Activated B cell treated with CpG ODN at 0.5 μM for 24 hours (primary cell): ENCODE measurements around the gene PLXNA4. TPM values are rescaled to one million over a fixed set of nuclear protein-coding genes. Genes with fewer than 3 reads are reported as not detected.

Experiments
- ATAC-seq: fragments of 200-7000 bp; cut with Tn5 transposase; one replicate; pipeline ENCODE4 v1.10.0; 2021; ENCODE audit warnings: low read depth, mild to moderate bottlenecking, moderate library complexity
- CTCF ChIA-PET: fragments of 350-600 bp; sonication (Branson Sonifier 250); formaldehyde crosslinking; loops from one replicate; lab custom pipeline; 2021; ENCODE audit warnings: antibody characterized with exemption; lab: Charles Lee
- POLR2A ChIA-PET: fragments of 350-600 bp; sonication (Branson Sonifier 250); formaldehyde crosslinking; loops from one replicate; lab custom pipeline; 2021; ENCODE audit warnings: antibody characterized with exemption; lab: Charles Lee
- DNase-seq: peaks from one replicate; pipeline ENCODE4 v3.0.0; 2022
- H3K27ac Mint-ChIP-seq: one replicate; pipeline ENCODE4 v1.8.0; 2020; ENCODE audit warnings: mixed read lengths
- H3K27me3 Mint-ChIP-seq: one replicate; pipeline ENCODE4 v1.8.0; 2021; ENCODE audit warnings: mixed read lengths
- H3K36me3 Mint-ChIP-seq: one replicate; pipeline ENCODE4 v1.8.0; 2021; ENCODE audit warnings: low read depth, mixed read lengths
- H3K4me1 Mint-ChIP-seq: one replicate; pipeline ENCODE4 v1.8.0; 2021; ENCODE audit warnings: mixed read lengths
- H3K4me3 Mint-ChIP-seq: one replicate; pipeline ENCODE4 v1.8.0; 2020; ENCODE audit warnings: mild to moderate bottlenecking, mixed read lengths
- H3K9me3 Mint-ChIP-seq: one replicate; pipeline ENCODE4 v1.8.0; 2020; ENCODE audit warnings: mixed read lengths
- intact Hi-C: fragments of 100-400 bp; cut with micrococcal nuclease; formaldehyde crosslinking; loops from one replicate; pipeline ENCODE4 v1.15.1; 2024
- total RNA-seq: library from RNA; stranded (reverse); gene quantifications from 2 replicates; pipeline ENCODE4 v1.2.3, GENCODE V29; 2022
- TF ChIP-seq, protein P1 (sequence below): fragments of 200-600 bp; IDR thresholded peaks from one replicate; pipeline ENCODE4 v1.8.0; 2022; ENCODE audit warnings: antibody characterized with exemption, mild to moderate bottlenecking

The PLXNA4 gene
- total RNA-seq, 1 donor from 2014 or later: not detected

DNA sequence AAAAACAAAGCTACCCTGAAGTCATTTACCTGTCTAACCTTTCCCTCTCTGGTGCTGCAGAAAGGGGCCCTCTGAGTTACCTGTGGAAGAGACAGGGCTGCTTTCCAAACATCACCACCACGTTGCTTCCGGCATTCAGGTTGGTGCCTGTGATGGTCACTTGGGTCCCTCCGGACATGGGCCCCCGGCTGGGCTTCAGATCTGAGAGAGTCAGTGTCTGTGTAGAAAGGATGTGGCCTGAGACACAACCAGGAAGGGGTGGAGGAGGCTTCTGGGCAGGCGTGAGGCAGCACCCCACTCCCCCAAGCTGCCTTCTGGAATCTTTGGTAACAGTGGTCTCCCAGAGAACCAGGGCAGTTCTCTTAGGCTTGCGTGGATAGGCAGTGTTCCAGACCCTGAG lies 388.9 kb downstream of the PLXNA4 start:
- ATAC-seq (no peak), DNase-seq (no peak)
- ChIA-PET CTCF (no interaction called here), POLR2A (no interaction called here)
- Mint-ChIP-seq H3K36me3 (no peaks in the 10 kb centered on the region), H3K4me3 (no peak overlapping the region), H3K4me1 (no peaks in the 10 kb centered on the region), H3K27ac (no peak overlapping the region), H3K9me3 (peaks cover 7% of the 10 kb centered on the region), H3K27me3 (no peaks in the 10 kb centered on the region)
- intact Hi-C loops: no loop called here
- TF ChIP-seq, protein P1, sequence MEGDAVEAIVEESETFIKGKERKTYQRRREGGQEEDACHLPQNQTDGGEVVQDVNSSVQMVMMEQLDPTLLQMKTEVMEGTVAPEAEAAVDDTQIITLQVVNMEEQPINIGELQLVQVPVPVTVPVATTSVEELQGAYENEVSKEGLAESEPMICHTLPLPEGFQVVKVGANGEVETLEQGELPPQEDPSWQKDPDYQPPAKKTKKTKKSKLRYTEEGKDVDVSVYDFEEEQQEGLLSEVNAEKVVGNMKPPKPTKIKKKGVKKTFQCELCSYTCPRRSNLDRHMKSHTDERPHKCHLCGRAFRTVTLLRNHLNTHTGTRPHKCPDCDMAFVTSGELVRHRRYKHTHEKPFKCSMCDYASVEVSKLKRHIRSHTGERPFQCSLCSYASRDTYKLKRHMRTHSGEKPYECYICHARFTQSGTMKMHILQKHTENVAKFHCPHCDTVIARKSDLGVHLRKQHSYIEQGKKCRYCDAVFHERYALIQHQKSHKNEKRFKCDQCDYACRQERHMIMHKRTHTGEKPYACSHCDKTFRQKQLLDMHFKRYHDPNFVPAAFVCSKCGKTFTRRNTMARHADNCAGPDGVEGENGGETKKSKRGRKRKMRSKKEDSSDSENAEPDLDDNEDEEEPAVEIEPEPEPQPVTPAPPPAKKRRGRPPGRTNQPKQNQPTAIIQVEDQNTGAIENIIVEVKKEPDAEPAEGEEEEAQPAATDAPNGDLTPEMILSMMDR: no peak

- Mint-ChIP-seq H3K9me3 (peaks cover 7% of the 10 kb centered on the region), H3K27me3 (no peaks in the 10 kb centered on the region), H3K36me3 (no peaks in the 10 kb centered on the region), H3K4me1 (no peaks in the 10 kb centered on the region), H3K4me3 (no peak overlapping the region), H3K27ac (no peak overlapping the region)
- intact Hi-C loops: no loop called here
- ATAC-seq: no peak
- no peak for DNase-seq
- ChIA-PET CTCF (no interaction called here), POLR2A (no interaction called here)
- TF ChIP-seq, protein P1: no peak
Measured at GRCh38 chr7:132185150-132185549, 391.1 kb downstream of the PLXNA4 start.

- no peak overlapping the region for H3K4me3 Mint-ChIP-seq
- TF ChIP-seq, protein P1: no peak
- H3K27ac Mint-ChIP-seq: no peak overlapping the region
- DNase-seq: no peak
- peaks cover 7% of the 10 kb centered on the region for H3K9me3 Mint-ChIP-seq
- ChIA-PET CTCF (no interaction called here), POLR2A (no interaction called here)
- no peaks in the 10 kb centered on the region for H3K36me3 Mint-ChIP-seq
- no peaks in the 10 kb centered on the region for H3K27me3 Mint-ChIP-seq
- no peaks in the 10 kb centered on the region for H3K4me1 Mint-ChIP-seq
- no peak for ATAC-seq
- intact Hi-C loops: no loop called here
Measured at GRCh38 chr7:132183781-132184380, 392.4 kb downstream of the PLXNA4 start.

- Mint-ChIP-seq H3K9me3 (peaks cover 7% of the 10 kb centered on the region), H3K4me3 (no peak overlapping the region), H3K36me3 (no peaks in the 10 kb centered on the region), H3K4me1 (no peaks in the 10 kb centered on the region), H3K27me3 (no peaks in the 10 kb centered on the region), H3K27ac (no peak overlapping the region)
- ATAC-seq (no peak), DNase-seq (no peak)
- ChIA-PET CTCF (no interaction called here), POLR2A (no interaction called here)
- TF ChIP-seq, protein P1: no peak
- intact Hi-C loops: no loop called here
Measured at GRCh38 chr7:132182992-132183391, 393.3 kb downstream of the PLXNA4 start.

DNA sequence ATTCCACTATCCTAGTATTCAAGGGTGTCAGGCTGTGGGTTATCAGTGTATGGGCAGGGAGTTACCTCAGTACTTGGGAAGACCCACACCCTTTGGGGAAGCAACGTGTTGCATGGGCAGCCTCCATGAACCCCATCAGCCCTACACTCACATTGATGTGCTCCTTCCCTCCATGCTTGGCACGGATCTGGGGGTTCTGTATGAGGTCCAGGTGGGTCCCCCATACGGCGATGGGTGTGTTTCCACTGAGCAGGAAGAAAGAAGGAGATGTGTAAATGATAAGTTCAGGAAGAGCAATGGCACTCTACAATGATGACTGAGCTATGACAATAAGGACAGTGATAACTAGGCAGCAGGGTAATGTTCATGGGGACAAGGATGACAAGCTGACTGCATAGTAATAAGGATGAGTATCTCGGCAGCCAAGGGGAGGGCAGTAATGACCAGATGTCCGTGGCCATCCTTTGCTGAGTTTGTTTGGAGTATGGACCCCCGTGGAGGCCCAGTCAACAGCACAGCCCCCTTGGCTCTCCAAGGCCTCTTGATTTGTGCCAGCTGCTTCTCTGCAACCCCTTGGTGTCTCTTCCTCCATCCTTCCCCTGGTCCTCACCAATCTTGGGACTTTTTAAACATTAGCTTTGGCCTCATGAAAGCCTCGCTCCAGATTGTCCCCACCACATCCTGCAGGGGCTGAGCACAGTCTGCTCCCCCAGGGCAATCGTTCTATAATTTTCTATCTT lies 394.2 kb downstream of the PLXNA4 start:
- H3K36me3 Mint-ChIP-seq: no peaks in the 10 kb centered on the region
- no peak overlapping the region for H3K27ac Mint-ChIP-seq
- ATAC-seq (no peak), DNase-seq (no peak)
- ChIA-PET POLR2A (no interaction called here), CTCF (no interaction called here)
- H3K27me3 Mint-ChIP-seq: no peaks in the 10 kb centered on the region
- TF ChIP-seq, protein P1: no peak
- H3K9me3 Mint-ChIP-seq: peaks cover 4% of the 10 kb centered on the region
- H3K4me1 Mint-ChIP-seq: no peaks in the 10 kb centered on the region
- H3K4me3 Mint-ChIP-seq: no peak overlapping the region
- intact Hi-C loops: no loop called here
